HTERT RPE-1 (cell line): Measurements from ENCODE around the gene DUSP3.

ENCODE experiments used
- in situ Hi-C: fragments of 300-500 bp; cut with MboI; formaldehyde crosslinking; loops from 4 replicates; pipeline ENCODE4 v1.14.3; 2020; ENCODE audit warnings: low sequenced_read_pairs

Gene DUSP3

GRCh38 chr17:43736389-43736788 lies 42.4 kb downstream of the DUSP3 start:
- in situ Hi-C loops, result no loop called here

- in situ Hi-C loops, result no loop called here
Measured at GRCh38 chr17:43734376-43734775, 44.4 kb downstream of the DUSP3 start.

DNA sequence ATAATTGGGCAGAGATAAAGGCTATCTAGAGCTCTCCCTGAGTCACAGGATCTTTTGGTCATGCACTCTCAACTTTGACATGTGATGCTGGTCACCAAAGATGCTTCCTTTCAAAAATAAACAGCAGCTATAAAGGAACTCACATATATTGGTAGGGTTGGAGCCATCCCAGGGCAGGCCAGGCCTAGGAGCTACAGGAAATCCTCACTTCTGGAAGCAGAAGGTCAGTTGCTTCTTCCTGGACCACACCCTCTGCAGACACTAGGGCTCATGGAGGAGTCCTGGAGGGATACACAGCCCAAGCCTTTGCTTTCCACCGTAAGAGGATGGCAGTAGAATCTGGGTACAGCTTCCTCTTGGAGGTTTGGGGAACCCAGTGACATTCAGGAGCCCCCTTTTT lies 44.8 kb downstream of the DUSP3 start:
- in situ Hi-C loops, result no loop called here

GRCh38 chr17:43732958-43733357 lies 45.8 kb downstream of the DUSP3 start:
- in situ Hi-C loops, result no loop called here

DNA sequence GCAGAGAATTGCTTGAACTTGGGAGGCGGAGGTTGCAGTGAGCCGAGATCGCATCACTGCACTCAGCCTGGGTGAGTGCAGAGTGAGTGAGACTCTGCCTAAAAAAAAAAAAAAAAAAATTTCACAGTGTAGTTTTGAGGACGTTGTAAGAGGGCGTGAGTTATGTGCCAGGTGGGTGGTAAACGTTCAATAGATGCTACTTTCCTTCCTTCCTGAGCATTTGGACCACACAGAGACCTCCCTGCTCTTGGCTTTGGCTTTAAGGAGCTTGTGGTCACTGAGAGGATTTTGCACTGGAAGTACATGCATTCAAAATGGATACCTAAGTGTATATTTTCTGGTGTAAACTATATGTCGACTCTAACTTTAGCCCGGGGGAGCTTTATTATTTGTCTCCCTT lies 50.7 kb downstream of the DUSP3 start:
- in situ Hi-C loops, result no loop called here

DNA sequence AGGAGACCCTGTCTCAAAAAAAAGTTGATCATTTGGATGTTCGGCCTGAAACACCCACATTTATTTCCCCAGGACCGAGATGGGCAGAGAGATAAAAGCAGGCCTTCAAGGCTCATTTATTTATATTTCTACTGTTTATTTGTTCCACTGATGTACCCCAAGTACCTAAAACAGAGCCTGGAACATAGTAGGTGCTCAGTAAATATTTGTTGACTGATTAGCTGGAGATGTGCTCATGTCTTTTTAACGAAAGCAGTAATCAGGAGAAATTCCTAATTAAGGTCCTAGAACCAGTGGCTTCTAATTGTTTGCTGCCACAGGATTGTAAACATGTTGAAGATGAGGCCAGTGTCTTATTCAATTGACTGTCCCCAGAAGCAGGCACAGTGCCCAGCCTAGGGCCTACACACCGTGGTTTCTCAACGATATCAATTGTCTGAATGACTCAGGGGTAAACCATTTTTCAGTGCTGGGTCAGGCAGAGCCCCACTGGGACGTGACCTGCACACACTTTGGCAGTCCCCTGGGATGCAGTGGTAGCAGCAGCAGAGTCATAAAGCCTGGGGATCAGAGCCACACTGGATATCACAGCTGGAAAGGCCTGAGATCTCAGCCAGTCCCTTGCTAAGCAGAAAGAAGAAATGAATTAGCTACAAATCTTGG lies 54.9 kb downstream of the DUSP3 start:
- in situ Hi-C loops, result no loop called here

DNA sequence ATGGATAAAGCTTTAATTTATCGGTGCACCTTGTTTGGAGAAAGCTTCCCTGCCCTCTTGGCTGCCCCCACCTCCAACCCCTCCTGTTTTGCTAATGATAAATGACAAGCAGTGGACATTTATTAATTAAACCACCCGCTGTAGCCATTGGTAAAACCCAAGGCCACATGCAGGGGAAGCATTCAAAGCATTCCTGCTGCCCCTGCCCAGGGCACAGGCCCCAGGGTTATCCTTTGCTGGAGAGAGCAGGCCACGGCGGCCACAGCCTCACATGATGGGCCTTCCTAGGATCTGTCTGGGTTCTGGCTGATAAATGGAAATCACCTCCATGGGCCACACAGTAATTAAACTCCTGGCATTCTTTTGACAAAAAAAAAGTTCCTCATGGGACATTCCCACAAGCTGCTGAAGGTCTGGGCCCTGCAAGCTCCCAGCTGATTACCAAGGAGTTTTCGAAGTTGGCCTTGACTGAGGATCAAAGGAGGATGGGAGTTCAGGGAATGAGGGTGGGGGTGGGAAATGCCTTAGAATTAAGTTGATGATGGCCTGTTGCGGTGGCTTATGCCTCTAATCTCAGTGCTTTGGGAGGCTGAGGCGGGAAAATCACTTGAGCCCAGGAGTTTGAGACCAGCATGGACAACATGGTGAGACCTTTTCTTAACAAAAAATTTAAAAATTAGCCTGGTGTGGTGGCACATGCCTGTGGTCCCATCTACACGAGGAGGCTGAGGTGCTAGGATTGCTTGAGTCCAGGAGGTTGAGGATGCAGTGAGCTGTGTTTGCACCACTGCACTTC lies 55.7 kb downstream of the DUSP3 start:
- in situ Hi-C loops, result no loop called here

DNA sequence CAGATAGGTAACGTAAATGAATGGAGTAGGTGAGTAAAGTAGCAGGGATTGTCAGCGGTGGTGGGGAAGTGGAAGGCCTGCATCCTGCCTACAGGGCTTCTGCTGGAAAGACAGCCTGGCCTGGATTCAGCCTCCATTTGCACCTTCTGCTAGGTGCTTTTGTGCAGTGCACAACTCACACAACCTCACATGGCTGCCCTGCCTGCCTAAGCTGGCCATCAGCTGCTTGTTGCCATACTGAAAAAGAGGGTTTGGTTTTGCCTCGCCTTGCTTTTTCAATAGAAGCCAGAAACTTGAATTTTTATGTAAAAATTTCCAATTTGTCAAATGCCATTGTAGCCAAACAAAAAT lies 56.5 kb downstream of the DUSP3 start:
- in situ Hi-C loops, result no loop called here

GRCh38 chr17:43721537-43722268 lies 57.1 kb downstream of the DUSP3 start:
- in situ Hi-C loops, result no loop called here

GRCh38 chr17:43720311-43721060 lies 58.3 kb downstream of the DUSP3 start:
- in situ Hi-C loops, result no loop called here

DNA sequence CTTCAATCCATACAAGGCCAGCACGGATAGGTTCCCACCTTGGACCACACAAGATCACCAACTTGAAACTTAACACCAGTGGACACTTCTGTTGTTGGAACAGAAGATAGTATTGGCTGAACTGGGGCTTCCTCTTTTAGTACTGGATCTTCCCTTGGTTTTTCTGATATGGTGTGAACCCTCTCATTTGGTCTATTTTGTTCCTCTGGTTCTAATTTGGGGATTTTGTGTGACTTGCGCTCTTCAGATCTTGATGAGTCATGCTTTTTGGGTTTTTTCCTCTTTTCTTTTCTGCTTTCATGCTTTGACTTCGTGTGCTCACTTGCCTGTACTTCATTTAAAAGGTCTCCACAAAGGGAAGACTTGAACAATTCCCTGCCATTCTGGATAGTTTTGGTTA lies 59.2 kb downstream of the DUSP3 start:
- in situ Hi-C loops, result no loop called here

GRCh38 chr17:43718544-43718943 lies 60.2 kb downstream of the DUSP3 start:
- in situ Hi-C loops, result no loop called here

DNA sequence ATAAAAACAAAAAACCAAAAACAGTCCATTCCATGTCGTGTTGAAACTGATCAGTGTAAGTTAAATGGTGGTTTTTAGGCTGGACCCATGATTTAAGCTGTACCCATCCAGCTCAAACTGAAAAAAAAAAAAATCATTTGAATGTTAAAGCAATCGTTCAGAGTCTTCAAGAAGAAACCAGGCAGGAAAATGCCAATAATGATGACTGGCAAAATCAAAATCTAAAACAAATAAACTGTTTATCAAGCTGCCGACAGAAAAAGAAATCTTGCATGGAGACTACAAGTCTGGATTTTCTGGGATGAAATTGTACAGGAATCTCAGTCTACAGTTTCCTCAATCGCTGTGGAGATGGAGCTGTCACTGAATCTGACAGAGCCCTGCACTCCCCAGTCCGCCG lies 60.9 kb downstream of the DUSP3 start:
- in situ Hi-C loops, result no loop called here
